ENCODE results near the gene TH.

DNA sequence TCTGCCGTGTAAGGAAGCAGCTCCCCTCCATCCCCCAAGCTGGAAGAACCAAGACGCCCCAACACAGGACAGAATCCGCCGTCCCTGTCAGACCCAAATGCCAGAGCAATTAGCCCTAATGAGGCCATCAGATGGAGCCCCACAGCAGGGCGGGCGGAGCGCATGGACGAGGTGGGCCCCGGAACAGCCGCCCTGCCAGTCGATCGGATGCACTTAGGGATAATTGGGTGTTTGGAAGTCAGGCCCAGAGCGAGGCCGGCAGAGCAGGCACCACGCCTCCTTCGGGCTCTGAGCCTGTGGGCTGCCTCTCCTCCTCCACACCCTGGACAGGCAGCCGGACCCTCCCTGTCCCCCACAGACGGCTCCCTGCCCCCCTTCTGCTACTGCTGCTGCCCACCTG, 5.5 kb upstream of the TH start:
- TF ChIP-seq POLR2A (IDR thresholded peaks at IDR 0.05) (no peak), POLR2AphosphoS5 (IDR thresholded peaks at IDR 0.05) (no peak)
- TF ChIP-seq, protein P1, sequence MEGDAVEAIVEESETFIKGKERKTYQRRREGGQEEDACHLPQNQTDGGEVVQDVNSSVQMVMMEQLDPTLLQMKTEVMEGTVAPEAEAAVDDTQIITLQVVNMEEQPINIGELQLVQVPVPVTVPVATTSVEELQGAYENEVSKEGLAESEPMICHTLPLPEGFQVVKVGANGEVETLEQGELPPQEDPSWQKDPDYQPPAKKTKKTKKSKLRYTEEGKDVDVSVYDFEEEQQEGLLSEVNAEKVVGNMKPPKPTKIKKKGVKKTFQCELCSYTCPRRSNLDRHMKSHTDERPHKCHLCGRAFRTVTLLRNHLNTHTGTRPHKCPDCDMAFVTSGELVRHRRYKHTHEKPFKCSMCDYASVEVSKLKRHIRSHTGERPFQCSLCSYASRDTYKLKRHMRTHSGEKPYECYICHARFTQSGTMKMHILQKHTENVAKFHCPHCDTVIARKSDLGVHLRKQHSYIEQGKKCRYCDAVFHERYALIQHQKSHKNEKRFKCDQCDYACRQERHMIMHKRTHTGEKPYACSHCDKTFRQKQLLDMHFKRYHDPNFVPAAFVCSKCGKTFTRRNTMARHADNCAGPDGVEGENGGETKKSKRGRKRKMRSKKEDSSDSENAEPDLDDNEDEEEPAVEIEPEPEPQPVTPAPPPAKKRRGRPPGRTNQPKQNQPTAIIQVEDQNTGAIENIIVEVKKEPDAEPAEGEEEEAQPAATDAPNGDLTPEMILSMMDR (IDR thresholded peaks at IDR 0.05 in 8 of 11, conservative IDR thresholded peaks at IDR 0.05 in 3 of 11): no peak

Measured in spleen (tissue), 7 donors.